Daoy (cell line): ENCODE measurements around the gene HSP90AB1. TPM values are rescaled to one million over a fixed set of nuclear protein-coding genes. Genes with fewer than 3 reads are reported as not detected.

Experiments used
- DNase-seq: peaks from one replicate; pipeline ENCODE4 v3.0.0-alpha.2; 2015; ENCODE audit warnings: low read depth
- total RNA-seq: library from RNA; depleted of rRNA; stranded (reverse); fragments of >200 nt; shearing (Covaris generic); gene quantifications from 2 replicates; pipeline ENCODE4 v1.2.3, GENCODE V29; 2014; rRNA removed

The HSP90AB1 gene
- total RNA-seq, 1 experiment from 2014 or later, result 2,780 TPM

DNA sequence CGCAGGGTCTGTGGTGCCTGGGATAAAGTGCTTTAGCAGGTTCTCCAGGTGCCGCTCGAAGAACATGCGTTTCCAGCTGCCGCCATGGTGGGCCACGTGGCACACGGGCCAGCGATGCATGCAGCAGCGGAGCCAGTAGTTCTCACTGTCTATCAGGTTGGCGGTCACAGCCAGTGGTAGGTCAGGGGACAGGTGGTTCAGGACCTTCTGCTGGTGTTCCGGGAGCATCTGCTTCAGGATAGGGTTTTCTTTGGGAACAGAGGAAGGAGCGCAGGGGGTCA lies 39.3 kb downstream of the HSP90AB1 start:
- DNase-seq, result no peak

DNA sequence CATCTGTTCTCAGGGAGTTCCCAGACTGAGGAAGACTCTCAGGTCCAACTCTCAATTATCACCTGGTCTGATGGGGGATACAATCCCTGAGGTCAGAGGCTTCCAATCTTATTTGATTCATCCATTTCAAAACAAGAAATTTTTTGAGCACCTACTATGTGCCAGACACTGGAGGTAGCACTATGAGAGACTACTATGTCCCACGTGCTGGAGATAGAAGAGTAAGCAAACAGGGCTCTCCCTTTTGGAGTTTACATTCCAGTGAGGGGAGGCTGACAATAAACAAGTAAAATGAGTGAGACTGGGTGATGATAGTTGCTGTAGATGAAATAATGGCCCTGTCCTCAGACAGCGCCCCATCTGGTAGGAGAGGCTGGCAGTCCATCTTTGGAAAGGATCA lies 39.8 kb downstream of the HSP90AB1 start:
- no peak for DNase-seq

DNA sequence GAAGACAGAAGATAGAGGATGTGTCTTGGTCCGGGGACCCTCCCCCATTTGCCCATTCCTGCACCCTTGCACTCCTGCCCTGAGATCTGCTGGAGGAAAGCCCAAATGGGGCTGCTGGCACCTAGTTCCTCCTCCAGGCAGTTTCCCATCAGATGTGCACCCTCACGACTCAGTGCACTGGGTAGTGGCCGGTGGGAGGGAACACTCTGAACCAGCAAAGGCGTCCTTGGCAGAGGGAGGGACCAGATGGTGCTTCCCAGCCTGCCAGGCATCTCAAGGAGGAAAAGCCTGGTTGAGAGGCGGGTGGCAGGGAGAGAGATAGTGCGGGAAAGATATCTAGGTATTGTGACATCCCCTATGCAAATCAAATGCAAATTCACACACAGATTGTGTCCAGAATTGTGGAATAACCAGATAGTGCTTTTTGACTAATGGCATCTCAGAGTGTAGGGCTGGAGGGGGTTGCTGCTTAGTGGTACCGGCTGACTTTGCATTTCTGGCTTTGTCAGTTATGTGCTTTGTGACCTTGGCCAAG lies 42.9 kb downstream of the HSP90AB1 start:
- no peak for DNase-seq

DNA sequence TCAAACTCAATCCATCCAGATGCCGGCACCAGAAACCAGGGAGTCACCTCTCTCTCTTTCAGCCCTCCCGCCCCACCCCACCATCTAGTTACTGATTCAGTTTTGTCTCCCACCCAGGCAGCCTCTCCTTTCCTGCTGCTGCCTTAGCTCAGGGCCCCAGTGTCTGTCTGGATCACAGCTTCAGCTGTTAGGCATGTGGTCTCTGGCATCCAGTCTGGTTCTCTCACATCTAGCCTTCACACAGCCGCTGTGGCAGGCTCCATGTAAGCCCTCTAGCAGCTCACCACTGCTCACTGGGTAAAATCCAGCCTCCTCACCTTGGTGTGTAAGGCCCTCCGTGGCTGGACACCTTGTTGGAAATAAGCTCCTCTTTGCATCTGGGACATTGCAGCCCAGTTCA lies 44.9 kb downstream of the HSP90AB1 start:
- no peak for DNase-seq

DNA sequence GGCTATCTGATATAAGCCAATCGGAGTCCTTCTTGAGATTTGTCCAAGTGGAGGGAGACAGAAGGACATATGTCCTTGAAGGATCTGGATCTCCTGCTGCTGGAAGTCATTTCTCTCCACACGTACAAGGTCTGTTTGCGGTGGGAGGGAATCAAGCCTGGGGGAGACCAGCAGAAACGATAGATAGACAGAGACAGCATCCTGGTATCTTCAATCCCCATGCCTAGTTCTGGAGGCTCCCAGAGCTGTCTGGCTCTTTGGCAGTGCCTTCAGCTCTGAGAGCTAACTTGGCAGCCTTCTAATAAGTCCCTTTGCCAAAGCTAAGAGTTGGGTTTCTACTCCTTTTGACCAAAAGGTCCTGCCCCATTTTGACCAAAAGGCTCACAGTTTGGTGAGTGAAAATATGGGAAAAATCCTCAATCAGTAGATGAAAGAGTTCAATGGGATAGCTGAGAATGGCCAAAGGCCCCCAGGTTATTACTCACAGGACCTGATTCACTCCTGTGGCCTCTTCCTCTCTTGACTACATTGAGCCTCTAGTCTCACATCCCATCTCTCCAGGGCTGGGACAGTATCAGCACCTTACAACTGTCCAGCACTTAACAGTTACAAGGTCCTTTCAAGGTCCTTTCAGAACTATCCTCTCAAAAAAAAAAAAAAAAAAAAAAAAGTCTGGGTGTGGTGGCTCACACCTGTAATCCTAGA lies 45.9 kb downstream of the HSP90AB1 start:
- DNase-seq, result no peak

DNA sequence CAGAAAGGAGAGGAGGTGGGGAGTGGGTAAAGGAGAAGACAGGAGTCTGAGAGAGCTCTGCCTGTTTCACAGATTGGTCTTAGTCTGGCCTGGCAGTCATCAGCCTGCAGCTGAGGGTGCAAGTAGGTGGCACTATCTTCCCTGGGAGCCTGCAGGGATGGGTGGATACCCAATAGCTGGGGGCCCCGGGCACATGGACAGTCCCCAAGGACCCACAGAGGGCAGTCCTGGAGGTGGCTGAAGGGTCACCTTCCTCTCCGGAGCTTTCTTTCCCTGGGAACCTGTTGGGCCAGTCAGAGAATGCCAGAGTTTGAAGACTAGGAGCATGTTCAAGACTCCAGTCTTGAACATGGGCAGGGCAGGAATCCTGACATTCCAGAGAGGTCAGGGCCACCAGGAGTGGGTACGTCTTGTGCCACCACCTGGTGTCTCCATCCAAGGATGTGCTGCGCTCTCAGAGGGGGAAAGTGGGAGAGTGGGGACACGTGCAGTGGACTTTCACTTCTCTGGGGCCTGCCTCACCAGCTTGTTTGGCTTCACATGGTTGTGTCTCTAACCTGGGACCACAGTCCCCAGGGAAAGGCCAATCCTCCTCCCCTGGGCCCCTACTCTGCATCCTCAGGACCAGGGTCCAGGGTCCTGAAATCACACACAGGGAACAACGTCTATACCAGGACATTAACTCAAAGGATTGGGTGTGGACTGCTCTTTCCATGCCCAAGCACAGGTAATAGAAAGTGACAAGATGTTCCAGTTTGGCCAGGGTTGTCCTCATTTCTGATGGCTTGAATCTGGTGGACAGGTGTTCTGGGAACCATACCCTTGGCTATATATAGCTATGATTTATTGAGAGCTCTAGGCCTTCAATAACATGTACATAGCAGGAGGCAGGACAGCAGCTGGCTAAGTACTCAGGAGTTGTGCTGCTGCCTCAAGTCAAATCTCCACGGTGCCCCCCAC lies 48.2 kb downstream of the HSP90AB1 start:
- no peak for DNase-seq

DNA sequence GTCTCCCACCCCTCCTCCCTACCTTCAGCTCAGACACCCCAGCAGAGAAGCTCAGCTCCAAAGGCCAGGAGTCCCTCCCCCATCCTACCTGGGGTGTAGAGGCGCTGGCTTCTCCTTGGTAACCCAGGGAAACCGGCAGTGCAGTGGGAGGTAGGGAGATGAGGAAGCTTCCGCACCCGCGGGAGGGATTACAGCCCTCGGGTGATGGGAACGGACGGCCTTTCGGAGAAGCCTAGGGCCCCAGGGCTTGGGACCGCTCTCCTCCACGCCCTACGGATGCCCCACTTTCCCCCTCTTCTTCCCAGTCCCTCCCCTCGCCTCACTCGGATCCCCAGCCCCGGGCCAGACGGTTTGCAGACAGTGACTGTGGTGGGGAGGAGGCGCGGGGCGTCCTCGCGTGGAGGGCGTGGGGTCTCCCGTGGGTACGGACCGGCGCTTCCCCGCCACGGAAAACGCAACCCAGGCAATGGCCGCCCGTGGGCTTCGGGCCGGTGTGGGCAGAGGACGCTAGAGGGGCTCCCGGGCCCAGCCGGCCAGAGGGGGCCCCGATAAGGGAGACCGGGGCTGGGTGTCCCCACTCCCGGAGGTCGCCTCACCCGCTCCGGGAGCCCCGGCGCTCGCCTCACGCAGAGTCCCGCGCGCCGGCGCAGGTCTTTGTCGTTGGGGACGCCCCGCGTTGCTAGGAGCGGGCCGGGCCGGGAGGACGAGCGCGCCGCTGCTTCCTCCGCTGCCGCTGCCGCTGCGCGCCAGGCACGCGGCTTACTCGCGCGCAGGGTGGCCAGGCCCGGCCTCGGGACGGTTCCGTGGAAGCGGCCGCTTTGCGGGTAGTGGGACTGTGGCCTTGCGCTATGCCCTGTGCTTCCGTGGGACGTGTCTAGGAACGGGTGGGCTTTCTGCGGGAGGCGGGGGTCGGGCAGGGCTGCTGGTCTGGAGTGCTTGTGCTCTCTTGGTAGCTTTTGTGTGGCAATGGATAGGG lies 50.5 kb downstream of the HSP90AB1 start:
- DNase-seq, result peak; percentile 61

DNA sequence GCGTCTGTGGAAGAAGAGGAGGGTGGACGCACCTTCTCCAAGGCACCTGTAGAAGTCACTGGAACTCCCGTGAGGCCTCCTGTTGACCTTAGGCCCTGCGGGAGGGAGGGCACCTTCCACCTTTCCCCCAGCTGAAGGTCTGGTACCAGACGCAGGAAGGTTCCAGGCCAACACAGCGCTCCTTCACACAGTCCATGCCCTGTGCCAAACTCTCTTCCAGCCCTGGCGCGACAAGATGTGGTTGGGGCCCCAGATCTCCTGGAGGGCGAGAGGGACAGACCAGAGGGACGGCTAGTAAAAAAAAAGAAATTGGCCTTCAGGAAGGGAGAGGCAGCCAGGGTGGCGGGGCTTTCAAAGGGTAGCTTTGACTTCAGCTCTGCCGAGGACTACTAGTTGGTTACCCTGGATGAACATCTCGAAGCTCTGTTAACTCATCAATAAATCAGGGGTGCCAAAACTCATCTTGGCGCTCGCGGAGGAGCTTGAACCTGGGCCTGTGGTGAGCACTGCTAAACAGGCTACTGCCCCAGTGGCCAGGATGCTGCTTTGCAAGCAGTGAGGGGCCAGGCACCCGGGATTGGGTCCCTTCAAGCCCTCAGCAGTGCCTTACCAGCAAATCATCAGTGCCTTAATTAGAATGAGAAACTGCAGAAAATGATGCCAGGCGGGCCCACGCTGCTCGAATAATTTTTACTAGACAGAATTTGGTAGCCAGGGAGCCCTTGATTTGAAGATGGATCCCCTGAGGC lies 51.3 kb downstream of the HSP90AB1 start:
- DNase-seq, result no peak

DNA sequence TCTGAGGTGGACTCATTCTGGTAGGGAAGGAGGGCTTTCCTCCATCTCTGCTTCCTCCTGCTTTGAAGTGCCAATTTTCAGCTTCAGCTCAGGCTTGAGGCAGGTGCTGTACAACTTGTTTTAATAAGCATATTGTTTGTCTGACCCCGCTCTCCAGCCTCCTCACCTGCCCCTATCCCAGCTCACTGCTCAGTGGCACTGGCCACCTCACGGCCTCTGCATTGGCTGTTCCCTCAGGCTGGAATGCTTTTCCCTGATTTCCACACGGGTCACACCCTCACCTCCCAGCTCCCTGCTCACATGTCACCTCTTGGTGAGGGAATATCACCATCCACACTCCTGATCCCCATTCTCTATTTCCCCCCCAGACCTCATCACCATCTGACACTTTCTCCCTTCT lies 52.0 kb downstream of the HSP90AB1 start:
- no peak for DNase-seq

DNA sequence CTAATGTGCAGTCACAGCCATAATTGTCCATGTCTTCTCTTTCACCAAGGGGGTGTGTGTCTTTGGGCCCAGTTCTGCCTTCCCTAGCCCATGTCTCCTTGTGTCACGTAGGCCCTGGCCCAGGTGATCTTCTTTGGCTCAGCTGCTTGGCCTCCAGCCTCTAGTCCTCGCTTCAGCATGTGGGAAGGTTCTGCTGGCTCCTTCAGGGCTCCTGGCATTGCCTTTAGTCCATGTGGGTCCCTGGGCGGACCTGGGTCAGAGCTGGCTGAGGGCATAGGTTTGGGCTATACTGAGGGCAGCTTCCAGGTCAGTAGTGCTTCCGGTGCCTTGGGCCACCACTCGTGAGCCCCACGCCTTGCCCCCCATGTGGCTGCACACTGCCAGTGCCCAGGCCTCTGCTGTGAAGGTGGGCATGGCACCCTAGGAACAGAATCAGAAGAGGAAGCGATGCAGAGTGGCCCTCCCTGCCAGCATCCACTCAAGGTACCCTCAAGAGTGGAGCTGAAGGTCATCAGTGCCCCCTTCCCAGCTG lies 53.5 kb downstream of the HSP90AB1 start:
- no peak for DNase-seq

DNA sequence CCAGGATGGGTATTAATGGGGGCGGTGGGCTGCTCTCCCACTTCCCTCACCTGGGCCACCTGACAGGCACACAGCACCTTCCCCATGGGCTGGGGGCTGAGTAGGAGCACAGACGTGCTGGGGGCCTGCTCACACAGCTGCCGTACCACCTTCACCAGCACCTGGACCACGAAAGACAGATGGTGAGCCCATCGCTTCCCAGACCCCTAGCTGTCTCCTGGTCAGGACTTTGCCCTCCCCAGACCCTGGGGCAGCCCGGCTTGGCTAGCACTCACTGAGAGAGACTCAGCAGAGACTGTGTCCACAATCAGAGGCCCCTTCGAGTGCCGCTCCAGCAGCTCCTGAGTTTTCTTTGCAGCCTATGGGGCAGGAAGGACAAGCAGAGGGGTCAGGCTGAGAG lies 54.2 kb downstream of the HSP90AB1 start:
- DNase-seq, result no peak

DNA sequence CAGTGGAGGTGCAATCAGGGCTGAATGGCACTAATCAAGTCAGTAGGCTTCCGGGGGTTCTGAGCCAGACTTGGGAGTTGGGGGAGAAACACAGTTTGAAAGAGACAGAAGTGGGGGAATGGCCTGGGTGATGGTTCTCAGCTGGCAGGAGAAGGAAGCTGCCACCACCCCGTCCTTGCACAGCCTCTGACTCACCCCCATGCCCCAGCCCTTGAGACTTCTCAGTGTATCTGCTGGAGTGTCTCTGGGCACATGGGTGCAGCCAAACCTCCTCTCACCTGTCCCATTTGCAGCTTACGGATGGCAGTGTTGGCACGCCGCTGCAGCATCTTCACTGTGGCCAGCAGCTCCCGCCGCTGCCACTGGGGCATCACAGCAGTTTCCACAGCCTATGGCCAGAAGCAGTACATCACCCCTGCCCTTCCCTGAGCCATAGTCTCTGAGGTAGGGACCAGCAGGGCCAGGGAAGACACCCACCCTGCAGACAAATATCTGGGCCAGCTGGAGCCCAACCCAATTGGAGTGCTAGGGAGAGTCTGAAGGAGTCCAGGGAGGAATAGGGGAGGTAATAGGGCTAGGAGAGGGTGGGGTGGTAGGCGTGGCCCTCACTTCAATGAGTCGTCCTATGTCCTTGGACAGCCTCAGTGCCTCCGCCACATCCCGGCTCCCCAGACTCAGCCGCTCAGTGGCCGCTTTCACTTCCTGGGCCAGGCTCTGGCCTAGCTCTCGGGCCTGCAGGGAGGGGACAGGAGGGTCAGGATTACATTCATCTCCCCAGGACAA lies 55.1 kb downstream of the HSP90AB1 start:
- no peak for DNase-seq

DNA sequence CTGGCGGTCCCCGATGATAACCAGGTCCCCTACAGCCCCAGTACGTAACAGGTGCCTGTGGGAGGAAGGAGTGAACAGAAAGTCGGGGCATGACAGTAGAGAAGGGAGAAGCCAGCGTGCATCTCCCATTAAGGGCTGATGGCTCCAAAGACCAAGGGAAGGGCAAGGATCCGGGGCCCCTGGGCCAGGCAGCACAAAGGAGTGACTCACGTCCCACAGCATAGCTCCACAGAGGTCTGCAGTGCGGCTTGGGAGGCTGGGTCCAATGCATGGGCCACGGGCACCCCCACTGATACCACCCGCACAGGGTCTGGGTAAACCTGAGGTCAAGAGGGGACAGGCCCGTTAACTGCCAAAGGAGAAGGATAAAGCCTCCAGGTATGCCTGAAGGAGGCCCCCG lies 56.0 kb downstream of the HSP90AB1 start:
- DNase-seq, result no peak

Other genes starting within 250 kb of the HSP90AB1 start
- gene MRPL14, start 119.6 kb upstream of the HSP90AB1 start, total RNA-seq, result 143 and 149 TPM in 2 replicates
- gene TMEM63B, start 119.5 kb upstream of the HSP90AB1 start, total RNA-seq, result 13.7 and 25.5 TPM in 2 replicates
- gene CAPN11, start 88.3 kb upstream of the HSP90AB1 start, total RNA-seq, result not detected in 2 replicates
- gene MYMX, start 30.2 kb upstream of the HSP90AB1 start, total RNA-seq, result not detected in 2 replicates
- 14.7 and 20.4 TPM in 2 replicates for gene SLC29A1, start 23.5 kb upstream of the HSP90AB1 start, total RNA-seq
- gene SLC35B2, start 10.4 kb downstream of the HSP90AB1 start, total RNA-seq, result 86.8 and 92.8 TPM in 2 replicates
- gene NFKBIE, start 18.4 kb downstream of the HSP90AB1 start, total RNA-seq, result 42.3 and 56.3 TPM in 2 replicates
- 0.23 and 0.33 TPM in 2 replicates for gene TMEM151B, start 23.3 kb downstream of the HSP90AB1 start, total RNA-seq
- gene AARS2, start 66.2 kb downstream of the HSP90AB1 start, total RNA-seq, result 37.9 and 38.2 TPM in 2 replicates
- gene SPATS1, start 95.5 kb downstream of the HSP90AB1 start, total RNA-seq, result not detected in 2 replicates
- gene CDC5L, start 140.6 kb downstream of the HSP90AB1 start, total RNA-seq, result 50.2 and 57.8 TPM in 2 replicates